Testis (tissue), 2 donors: ENCODE data around the gene SMYD3.

Experiments used
- POLR2A ChIP-seq: fragments of 450-650 bp; IDR thresholded peaks from one replicate; pipeline ENCODE4 v1.6.1; 2017; ENCODE audit warnings: antibody characterized with exemption, mild to moderate bottlenecking, moderate library complexity
- TF ChIP-seq, protein P1 (sequence below), 3 experiments: fragments of 450-650 bp in 2 of 3; fragments of 200-600 bp in 1 of 3; sonication (generic) in 1 of 3; IDR thresholded peaks; one replicate each; pipeline ENCODE4 v1.5.1; 2016 to 2019; ENCODE audit warnings: antibody characterized with exemption in 3 of 3, mild to moderate bottlenecking in 2 of 3, moderate library complexity in 1 of 3

DNA sequence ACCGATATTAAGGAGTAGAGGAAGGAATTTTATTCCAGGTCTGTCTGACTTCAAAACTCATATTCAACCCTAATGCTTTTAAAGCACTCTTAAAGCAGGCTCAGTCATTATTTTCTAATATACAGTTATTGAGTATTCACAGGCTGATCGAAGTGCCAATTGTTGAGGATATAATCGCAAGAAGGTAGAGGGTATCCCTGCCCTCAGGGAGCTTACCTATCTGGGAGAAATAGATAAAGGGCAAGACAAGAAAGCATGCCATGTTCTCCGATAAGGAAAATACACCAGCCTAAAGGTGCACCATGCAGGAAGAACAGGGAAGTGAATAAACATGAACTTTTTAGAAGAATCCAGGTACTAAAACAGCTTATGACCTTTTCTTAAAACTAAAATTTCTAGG is 361.2 kb downstream of the SMYD3 start:
- TF ChIP-seq, protein P1, sequence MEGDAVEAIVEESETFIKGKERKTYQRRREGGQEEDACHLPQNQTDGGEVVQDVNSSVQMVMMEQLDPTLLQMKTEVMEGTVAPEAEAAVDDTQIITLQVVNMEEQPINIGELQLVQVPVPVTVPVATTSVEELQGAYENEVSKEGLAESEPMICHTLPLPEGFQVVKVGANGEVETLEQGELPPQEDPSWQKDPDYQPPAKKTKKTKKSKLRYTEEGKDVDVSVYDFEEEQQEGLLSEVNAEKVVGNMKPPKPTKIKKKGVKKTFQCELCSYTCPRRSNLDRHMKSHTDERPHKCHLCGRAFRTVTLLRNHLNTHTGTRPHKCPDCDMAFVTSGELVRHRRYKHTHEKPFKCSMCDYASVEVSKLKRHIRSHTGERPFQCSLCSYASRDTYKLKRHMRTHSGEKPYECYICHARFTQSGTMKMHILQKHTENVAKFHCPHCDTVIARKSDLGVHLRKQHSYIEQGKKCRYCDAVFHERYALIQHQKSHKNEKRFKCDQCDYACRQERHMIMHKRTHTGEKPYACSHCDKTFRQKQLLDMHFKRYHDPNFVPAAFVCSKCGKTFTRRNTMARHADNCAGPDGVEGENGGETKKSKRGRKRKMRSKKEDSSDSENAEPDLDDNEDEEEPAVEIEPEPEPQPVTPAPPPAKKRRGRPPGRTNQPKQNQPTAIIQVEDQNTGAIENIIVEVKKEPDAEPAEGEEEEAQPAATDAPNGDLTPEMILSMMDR (IDR thresholded peaks at IDR 0.05), result no peak
- TF ChIP-seq POLR2A, result no peak
